Measurements from ENCODE around the gene PLA2G3.

- TF ChIP-seq CTCF (IDR thresholded peaks at IDR 0.05; ENCODE audit: extremely low read depth in 1 of 2, insufficient read depth in 1 of 2, low read depth in 1 of 2, low read length in 2 of 2) (no peak), MAX (IDR thresholded peaks at IDR 0.05; ENCODE audit: insufficient read depth, insufficient read length) (no peak), POLR2A (IDR thresholded peaks at IDR 0.05; ENCODE audit: low read depth, low read length) (no peak), JUN (IDR thresholded peaks at IDR 0.05; ENCODE audit: borderline replicate concordance, insufficient read depth, insufficient read length, low read depth) (no peak)
These were observed 438 bp upstream of the PLA2G3 start for GRCh38 chr22:31140746-31141145.
